ENCODE data around the gene AGRN.
"Not testable (repeated sequence)": the region's sequence is repeated elsewhere in the genome, so short reads cannot be mapped to it uniquely, and the experiment has no call there.

The AGRN gene

GRCh38 chr1:1094981-1095380, 75.1 kb downstream of the AGRN start:
- DNase-seq: no peak

- DNase-seq: not testable (repeated sequence)
Observed at GRCh38 chr1:1096136-1096535, 76.2 kb downstream of the AGRN start.

DNA sequence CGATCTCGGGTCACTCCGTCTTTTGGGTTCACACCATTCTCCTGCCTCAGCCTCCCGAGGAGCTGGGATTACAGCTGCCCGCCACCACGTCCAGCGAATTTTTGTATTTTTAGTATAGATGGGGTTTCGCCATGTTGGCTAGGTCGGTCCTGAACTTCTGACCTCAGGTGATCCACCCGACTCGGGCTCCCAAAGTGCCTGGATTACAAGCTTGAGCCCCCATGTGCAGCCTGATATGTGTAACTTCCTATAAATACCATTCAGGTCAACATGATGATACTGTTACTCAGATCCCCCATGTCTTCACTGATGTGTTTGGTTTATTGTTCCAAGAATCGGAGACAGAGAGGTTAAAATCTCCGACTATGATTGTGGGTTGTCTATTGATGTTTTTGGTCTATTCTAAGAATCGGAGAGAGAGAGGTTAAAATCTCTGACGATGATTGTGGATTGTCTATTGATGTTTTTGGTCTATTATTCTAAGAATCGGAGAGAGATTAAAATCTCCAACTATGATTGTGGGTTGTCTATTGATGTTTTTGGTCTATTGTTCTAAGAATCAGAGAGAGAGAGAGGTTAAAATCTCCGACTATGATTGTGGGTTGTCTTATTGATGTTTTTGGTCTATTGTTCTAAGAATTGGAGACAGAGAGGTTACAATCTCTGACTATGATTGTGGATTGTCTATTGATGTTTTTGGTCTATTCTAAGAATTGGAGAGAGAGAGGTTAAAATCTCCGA, 78.9 kb downstream of the AGRN start:
- no peak for DNase-seq

GRCh38 chr1:1099506-1100183, 79.7 kb downstream of the AGRN start:
- DNase-seq: no peak

DNA sequence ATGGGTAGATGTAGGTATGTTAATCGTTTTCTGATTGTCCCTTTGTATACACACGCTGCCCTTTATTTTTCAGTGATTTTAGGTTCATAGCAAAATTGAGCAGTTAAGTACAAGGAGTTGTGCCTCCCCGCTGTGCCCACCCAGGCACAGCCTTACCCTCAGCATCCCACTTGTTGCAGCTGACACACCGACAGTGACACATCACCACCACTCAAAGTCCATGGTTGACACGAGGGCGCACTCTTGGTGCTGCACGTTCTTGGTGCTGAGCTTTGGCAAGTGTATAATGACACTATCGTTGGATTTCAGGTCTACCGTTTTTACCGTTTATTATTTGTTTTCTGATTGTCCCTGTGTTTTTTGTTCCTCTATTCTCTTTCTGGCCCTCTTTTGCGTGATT, 80.4 kb downstream of the AGRN start:
- DNase-seq: no peak

DNA sequence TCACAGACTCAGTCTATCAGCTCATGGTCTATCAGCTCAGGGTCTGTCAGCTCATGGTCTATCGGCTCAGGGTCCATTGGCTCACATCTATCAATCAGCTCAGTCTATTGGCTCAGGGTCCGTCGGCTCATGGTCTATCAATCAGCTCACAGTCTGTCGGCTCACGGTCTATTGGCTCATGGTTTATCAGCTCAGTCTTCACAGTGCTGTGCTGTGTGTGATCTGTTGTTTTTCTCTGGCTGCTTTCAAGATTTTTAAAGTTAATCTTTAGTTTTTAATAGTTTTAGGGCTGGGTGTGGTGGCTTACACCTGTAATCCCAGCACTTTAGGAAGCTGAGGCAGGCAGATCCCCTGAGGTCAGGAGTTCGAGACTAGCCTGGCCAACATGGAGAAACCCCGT, 81.6 kb downstream of the AGRN start:
- DNase-seq: no peak

- not testable (repeated sequence) for DNase-seq
Observed at GRCh38 chr1:1104152-1104551, 84.2 kb downstream of the AGRN start.
